Left ventricle myocardium inferior (tissue), 1 donor: ENCODE data around the gene FBXO33. TPM values are rescaled to one million over a fixed set of nuclear protein-coding genes. Genes with fewer than 3 reads are reported as not detected.

Experiments used
- DNase-seq: peaks from one replicate; pipeline ENCODE4 v3.0.0-alpha.2; 2020
- H3K27ac ChIP-seq: fragments of 200-600 bp; replicated peaks from 2 replicates; pipeline ENCODE4 v1.8.0; 2021
- H3K27me3 ChIP-seq: fragments of 200-600 bp; 2 replicates; pipeline ENCODE4 v1.8.0; 2021; ENCODE audit warnings: low read depth
- H3K36me3 ChIP-seq: fragments of 200-600 bp; 2 replicates; pipeline ENCODE4 v1.8.0; 2021
- H3K4me1 ChIP-seq: fragments of 200-600 bp; 2 replicates; pipeline ENCODE4 v1.8.0; 2021
- H3K4me3 ChIP-seq: fragments of 200-600 bp; 2 replicates; pipeline ENCODE4 v1.8.0; 2021; ENCODE audit warnings: mild to moderate bottlenecking, moderate library complexity
- H3K9me3 ChIP-seq: fragments of 200-600 bp; replicated peaks from 2 replicates; pipeline ENCODE4 v1.8.0; 2021
- intact Hi-C: fragments of 100-400 bp; cut with micrococcal nuclease; formaldehyde crosslinking; loops from one replicate; pipeline ENCODE4 v1.11.0; 2022
- total RNA-seq: library from RNA; stranded (reverse); fragmentation: NEBNext Ultra II Directional; extraction: Animal tissue kit (Norgen Biotek cat#: 25700); gene quantifications from one replicate; pipeline ENCODE4 v1.2.1, GENCODE V29; 2021
- TF ChIP-seq, protein P1 (sequence below): fragments of 200-600 bp; IDR thresholded peaks from 2 replicates; pipeline ENCODE4 v1.8.0; 2021; ENCODE audit warnings: antibody characterized with exemption, mild to moderate bottlenecking, borderline replicate concordance
- donor health status: DM: no; HTN: yes; CAD: no; lungs with severe emphysema.

The FBXO33 gene
- total RNA-seq, 1 donor from 2014 or later: 4.8 TPM

DNA sequence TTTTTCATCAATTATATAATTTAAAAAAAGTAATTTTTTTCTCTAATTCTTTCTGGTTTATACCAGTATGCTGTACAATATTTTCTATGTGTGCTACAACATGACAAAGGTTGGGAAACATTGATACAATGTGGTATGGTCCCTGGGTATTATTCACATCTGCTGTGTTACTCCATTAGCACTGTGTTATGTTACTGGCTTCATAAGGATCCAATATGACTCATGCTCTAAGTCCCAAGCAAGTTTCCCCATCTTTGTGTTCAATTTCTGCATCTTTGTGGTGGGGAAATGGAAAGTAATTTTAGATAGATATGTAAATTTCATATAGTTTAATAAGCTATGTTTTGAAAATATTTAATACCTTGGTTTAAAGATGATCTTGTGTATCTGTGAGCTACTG is 35.8 kb downstream of the FBXO33 start:
- no peak overlapping the region for H3K27ac ChIP-seq
- H3K36me3 ChIP-seq: peaks cover 41% of the 10 kb centered on the region
- no peak for DNase-seq
- no peaks in the 10 kb centered on the region for H3K9me3 ChIP-seq
- H3K4me3 ChIP-seq: no peak overlapping the region
- H3K27me3 ChIP-seq: no peaks in the 10 kb centered on the region
- peaks cover 12% of the 10 kb centered on the region for H3K4me1 ChIP-seq
- TF ChIP-seq, protein P1, sequence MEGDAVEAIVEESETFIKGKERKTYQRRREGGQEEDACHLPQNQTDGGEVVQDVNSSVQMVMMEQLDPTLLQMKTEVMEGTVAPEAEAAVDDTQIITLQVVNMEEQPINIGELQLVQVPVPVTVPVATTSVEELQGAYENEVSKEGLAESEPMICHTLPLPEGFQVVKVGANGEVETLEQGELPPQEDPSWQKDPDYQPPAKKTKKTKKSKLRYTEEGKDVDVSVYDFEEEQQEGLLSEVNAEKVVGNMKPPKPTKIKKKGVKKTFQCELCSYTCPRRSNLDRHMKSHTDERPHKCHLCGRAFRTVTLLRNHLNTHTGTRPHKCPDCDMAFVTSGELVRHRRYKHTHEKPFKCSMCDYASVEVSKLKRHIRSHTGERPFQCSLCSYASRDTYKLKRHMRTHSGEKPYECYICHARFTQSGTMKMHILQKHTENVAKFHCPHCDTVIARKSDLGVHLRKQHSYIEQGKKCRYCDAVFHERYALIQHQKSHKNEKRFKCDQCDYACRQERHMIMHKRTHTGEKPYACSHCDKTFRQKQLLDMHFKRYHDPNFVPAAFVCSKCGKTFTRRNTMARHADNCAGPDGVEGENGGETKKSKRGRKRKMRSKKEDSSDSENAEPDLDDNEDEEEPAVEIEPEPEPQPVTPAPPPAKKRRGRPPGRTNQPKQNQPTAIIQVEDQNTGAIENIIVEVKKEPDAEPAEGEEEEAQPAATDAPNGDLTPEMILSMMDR: no peak
- intact Hi-C loops: no loop called here

- no peak overlapping the region for H3K27ac ChIP-seq
- peaks cover 37% of the 10 kb centered on the region for H3K36me3 ChIP-seq
- no peak for DNase-seq
- no peak overlapping the region for H3K4me3 ChIP-seq
- H3K9me3 ChIP-seq: no peaks in the 10 kb centered on the region
- H3K27me3 ChIP-seq: no peaks in the 10 kb centered on the region
- H3K4me1 ChIP-seq: peaks cover 14% of the 10 kb centered on the region
- intact Hi-C loops: no loop called here
- TF ChIP-seq, protein P1: no peak
These were observed 36.5 kb downstream of the FBXO33 start for GRCh38 chr14:39395555-39396254.

GRCh38 chr14:39393289-39393688 is 38.9 kb downstream of the FBXO33 start:
- TF ChIP-seq, protein P1: no peak
- intact Hi-C loops: no loop called here

DNA sequence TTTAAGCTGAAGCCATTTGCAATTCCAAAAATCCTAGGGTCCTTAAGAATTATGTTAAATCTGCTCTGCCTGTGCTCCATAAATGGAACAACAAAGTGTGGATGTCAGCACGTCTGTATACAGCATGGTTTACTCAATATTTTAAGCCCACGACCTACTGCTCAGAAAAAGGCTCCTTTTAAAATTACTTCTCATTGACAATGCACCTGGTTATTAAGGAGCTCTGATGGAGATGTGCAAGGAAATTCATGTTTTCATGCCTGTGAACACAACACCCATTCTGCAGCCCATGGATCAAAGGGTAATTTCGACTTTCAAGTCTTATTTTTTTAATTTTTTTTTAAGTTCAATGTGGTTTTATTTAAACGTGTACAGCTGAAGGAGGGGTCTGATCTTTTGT is 48.1 kb downstream of the FBXO33 start:
- no peaks in the 10 kb centered on the region for H3K36me3 ChIP-seq
- TF ChIP-seq, protein P1: no peak
- H3K4me3 ChIP-seq: no peak overlapping the region
- DNase-seq: no peak
- peaks cover 3% of the 10 kb centered on the region for H3K4me1 ChIP-seq
- intact Hi-C loops: no loop called here
- no peaks in the 10 kb centered on the region for H3K27me3 ChIP-seq
- no peak overlapping the region for H3K27ac ChIP-seq
- no peaks in the 10 kb centered on the region for H3K9me3 ChIP-seq

More at GRCh38 chr14:39393289-39393688, 38.9 kb downstream of the FBXO33 start:
- Histone ChIP-seq H3K4me1 (peaks cover 17% of the 10 kb centered on the region), H3K27ac (no peak overlapping the region), H3K9me3 (no peaks in the 10 kb centered on the region), H3K4me3 (no peak overlapping the region), H3K36me3 (peaks cover 20% of the 10 kb centered on the region), H3K27me3 (no peaks in the 10 kb centered on the region)
- no peak for DNase-seq

GRCh38 chr14:39383741-39384140 is 48.5 kb downstream of the FBXO33 start:
- TF ChIP-seq, protein P1: no peak
- Histone ChIP-seq H3K27ac (no peak overlapping the region), H3K9me3 (no peaks in the 10 kb centered on the region), H3K4me1 (peaks cover 3% of the 10 kb centered on the region), H3K36me3 (no peaks in the 10 kb centered on the region), H3K4me3 (no peak overlapping the region), H3K27me3 (no peaks in the 10 kb centered on the region)
- no peak for DNase-seq
- intact Hi-C loops: no loop called here
